MM.1S (cell line): Measurements from ENCODE around the gene ZNF224.

Experiments
- EZH2 ChIP-seq: fragments of 300-600 bp; sonication (generic); optimal IDR thresholded peaks from 2 replicates; pipeline ENCODE3; 2017; ENCODE audit warnings: low read depth, mild to moderate bottlenecking, antibody characterized with exemption, low read length, mixed read lengths
- EZH2phosphoT487 ChIP-seq: fragments of 300-600 bp; sonication (generic); IDR thresholded peaks from 2 replicates; pipeline ENCODE4 v1.6.1; 2018; ENCODE audit warnings: antibody characterized with exemption, low read length
- TF ChIP-seq, protein P1 (sequence below): fragments of 300-600 bp; sonication (generic); IDR thresholded peaks from 2 replicates; pipeline ENCODE4 v1.5.1; 2016; ENCODE audit warnings: antibody characterized with exemption, low read length, mixed read lengths

DNA sequence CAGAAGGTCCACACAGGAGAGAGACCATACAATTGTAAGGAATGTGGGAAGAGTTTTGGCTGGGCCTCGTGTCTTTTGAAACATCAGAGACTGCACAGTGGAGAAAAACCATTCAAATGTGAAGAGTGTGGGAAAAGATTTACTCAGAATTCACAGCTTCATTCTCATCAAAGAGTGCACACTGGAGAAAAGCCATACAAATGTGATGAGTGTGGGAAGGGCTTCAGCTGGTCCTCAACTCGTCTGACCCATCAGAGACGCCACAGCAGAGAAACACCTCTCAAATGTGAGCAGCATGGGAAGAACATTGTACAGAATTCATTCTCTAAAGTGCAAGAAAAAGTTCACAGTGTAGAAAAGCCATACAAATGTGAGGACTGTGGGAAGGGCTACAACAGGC lies 13.6 kb downstream of the ZNF224 start:
- TF ChIP-seq, protein P1, sequence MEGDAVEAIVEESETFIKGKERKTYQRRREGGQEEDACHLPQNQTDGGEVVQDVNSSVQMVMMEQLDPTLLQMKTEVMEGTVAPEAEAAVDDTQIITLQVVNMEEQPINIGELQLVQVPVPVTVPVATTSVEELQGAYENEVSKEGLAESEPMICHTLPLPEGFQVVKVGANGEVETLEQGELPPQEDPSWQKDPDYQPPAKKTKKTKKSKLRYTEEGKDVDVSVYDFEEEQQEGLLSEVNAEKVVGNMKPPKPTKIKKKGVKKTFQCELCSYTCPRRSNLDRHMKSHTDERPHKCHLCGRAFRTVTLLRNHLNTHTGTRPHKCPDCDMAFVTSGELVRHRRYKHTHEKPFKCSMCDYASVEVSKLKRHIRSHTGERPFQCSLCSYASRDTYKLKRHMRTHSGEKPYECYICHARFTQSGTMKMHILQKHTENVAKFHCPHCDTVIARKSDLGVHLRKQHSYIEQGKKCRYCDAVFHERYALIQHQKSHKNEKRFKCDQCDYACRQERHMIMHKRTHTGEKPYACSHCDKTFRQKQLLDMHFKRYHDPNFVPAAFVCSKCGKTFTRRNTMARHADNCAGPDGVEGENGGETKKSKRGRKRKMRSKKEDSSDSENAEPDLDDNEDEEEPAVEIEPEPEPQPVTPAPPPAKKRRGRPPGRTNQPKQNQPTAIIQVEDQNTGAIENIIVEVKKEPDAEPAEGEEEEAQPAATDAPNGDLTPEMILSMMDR, result no peak
- TF ChIP-seq EZH2, result no peak
- TF ChIP-seq EZH2phosphoT487, result no peak
